Nephron (organoid): Measurements from ENCODE around the gene EID2.

Experiments used
- H3K27ac Mint-ChIP-seq, 3 experiments: 2 replicates each; pipeline ENCODE4 v1.8.0; 2020; ENCODE audit warnings: mixed read lengths in 3 of 3, mild to moderate bottlenecking in 2 of 3, moderate library complexity in 1 of 3
- H3K27me3 Mint-ChIP-seq: 2 replicates; pipeline ENCODE4 v1.8.0; 2021; ENCODE audit warnings: low read depth, mild to moderate bottlenecking, moderate library complexity, mixed read lengths
- H3K36me3 Mint-ChIP-seq: 2 replicates; pipeline ENCODE4 v1.8.0; 2020; ENCODE audit warnings: low read depth, mixed read lengths
- H3K4me1 Mint-ChIP-seq: 2 replicates; pipeline ENCODE4 v1.8.0; 2020; ENCODE audit warnings: mixed read lengths
- H3K4me3 Mint-ChIP-seq, 3 experiments: 2 replicates each; pipeline ENCODE4 v1.8.0; 2020; ENCODE audit warnings: mild to moderate bottlenecking in 3 of 3, mixed read lengths in 3 of 3, moderate library complexity in 2 of 3
- H3K9me3 Mint-ChIP-seq: 2 replicates; pipeline ENCODE4 v1.8.0; 2020; ENCODE audit warnings: mixed read lengths
- TF ChIP-seq, protein P1 (sequence below), 3 experiments: fragments of 200-600 bp; sonication (generic); IDR thresholded peaks; one replicate each; pipeline ENCODE4 v1.5.0; 2021; ENCODE audit warnings: antibody characterized with exemption in 3 of 3; ENCODE audit not compliant: unreplicated experiment in 3 of 3

Gene EID2

DNA sequence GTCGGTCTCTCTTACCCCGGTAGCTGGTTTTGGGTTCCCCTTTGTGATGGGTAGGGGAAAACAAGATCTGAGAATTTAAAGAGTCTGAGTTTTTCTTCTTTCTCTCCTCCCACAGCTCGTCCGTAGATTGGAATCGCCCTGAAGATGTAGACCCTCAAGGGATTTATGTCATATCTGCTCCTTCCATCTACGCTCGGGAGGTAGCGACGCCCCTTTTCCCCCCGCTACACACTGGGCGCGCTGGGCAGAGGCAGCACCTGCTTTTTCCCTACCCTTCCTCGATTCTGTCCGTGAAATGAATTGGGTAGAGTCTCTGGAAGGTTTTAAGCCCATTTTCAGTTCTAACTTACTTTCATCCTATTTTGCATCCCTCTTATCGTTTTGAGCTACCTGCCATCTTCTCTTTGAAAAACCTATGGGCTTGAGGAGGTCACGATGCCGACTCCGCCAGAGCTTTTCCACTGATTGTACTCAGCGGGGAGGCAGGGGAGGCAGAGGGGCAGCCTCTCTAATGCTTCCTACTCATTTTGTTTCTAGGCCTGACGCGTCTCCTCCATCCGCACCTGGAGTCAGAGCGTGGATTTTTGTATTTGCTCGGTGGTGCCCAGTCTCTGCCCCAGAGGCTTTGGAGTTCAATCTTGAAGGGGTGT is 32.1 kb downstream of the EID2 start:
- Mint-ChIP-seq H3K27ac (peak overlapping the region in 1 of 3 experiments; percentile 24), H3K27me3 (peaks cover 70% of the 10 kb centered on the region), H3K4me1 (peaks cover 6% of the 10 kb centered on the region)

DNA sequence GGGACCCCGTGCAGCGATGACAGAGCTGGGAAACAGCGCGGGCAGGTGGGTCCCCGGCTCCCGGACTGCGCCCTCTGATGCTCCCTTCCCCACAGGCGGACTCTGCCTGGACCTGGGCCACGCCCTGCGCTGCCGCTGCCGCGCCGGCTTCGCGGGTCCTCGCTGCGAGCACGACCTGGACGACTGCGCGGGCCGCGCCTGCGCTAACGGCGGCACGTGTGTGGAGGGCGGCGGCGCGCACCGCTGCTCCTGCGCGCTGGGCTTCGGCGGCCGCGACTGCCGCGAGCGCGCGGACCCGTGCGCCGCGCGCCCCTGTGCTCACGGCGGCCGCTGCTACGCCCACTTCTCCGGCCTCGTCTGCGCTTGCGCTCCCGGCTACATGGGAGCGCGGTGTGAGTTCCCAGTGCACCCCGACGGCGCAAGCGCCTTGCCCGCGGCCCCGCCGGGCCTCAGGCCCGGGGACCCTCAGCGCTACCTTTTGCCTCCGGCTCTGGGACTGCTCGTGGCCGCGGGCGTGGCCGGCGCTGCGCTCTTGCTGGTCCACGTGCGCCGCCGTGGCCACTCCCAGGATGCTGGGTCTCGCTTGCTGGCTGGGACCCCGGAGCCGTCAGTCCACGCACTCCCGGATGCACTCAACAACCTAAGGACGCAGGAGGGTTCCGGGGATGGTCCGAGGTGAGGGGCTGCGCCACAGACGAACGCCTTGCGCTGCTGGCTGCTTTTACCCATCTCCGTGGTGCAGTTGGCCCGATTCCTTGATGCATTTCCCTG is 32.8 kb downstream of the EID2 start:
- Mint-ChIP-seq H3K27me3 (peaks cover 63% of the 10 kb centered on the region), H3K27ac (no peak overlapping the region), H3K9me3 (no peaks in the 10 kb centered on the region), H3K36me3 (no peaks in the 10 kb centered on the region), H3K4me3 (peak overlapping the region; percentile 74 to 83 (median 82)), H3K4me1 (peaks cover 6% of the 10 kb centered on the region)
- TF ChIP-seq, protein P1, sequence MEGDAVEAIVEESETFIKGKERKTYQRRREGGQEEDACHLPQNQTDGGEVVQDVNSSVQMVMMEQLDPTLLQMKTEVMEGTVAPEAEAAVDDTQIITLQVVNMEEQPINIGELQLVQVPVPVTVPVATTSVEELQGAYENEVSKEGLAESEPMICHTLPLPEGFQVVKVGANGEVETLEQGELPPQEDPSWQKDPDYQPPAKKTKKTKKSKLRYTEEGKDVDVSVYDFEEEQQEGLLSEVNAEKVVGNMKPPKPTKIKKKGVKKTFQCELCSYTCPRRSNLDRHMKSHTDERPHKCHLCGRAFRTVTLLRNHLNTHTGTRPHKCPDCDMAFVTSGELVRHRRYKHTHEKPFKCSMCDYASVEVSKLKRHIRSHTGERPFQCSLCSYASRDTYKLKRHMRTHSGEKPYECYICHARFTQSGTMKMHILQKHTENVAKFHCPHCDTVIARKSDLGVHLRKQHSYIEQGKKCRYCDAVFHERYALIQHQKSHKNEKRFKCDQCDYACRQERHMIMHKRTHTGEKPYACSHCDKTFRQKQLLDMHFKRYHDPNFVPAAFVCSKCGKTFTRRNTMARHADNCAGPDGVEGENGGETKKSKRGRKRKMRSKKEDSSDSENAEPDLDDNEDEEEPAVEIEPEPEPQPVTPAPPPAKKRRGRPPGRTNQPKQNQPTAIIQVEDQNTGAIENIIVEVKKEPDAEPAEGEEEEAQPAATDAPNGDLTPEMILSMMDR (IDR thresholded peaks at IDR 0.05; ENCODE audit: unreplicated experiment in 3 of 3) = no peak

More for the DNA sequence above, 32.1 kb downstream of the EID2 start:
- Mint-ChIP-seq H3K9me3 (no peaks in the 10 kb centered on the region), H3K36me3 (no peaks in the 10 kb centered on the region), H3K4me3 (peak overlapping the region; percentile 73 to 83 (median 82))
- TF ChIP-seq, protein P1 (IDR thresholded peaks at IDR 0.05; ENCODE audit: unreplicated experiment in 3 of 3) = no peak

DNA sequence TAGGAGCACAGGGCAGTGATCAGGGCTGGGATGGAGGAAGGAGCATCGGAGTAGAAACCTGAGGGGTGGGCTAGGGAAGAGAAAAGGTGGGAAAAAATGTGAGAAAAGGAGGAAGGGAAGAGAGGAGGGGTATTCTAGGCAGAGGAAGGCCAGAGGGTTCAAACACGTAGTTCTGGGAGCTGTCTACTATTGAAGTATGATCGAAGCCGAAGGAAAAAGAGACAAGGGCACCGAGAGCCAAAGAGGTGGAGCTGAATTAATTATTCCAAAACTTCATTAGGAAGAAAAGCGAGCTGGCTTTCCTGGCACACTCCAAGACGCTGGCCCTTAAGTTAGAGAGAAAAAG is 33.4 kb downstream of the EID2 start:
- peaks cover 65% of the 10 kb centered on the region for H3K27me3 Mint-ChIP-seq
- TF ChIP-seq, protein P1 (IDR thresholded peaks at IDR 0.05; ENCODE audit: unreplicated experiment in 3 of 3) = no peak
- no peaks in the 10 kb centered on the region for H3K9me3 Mint-ChIP-seq
- no peaks in the 10 kb centered on the region for H3K36me3 Mint-ChIP-seq
- H3K4me3 Mint-ChIP-seq = peak overlapping the region; percentile 57 to 74 (median 64)
- H3K4me1 Mint-ChIP-seq = peaks cover 6% of the 10 kb centered on the region
- no peak overlapping the region for H3K27ac Mint-ChIP-seq

- H3K9me3 Mint-ChIP-seq = no peaks in the 10 kb centered on the region
- H3K27ac Mint-ChIP-seq = no peak overlapping the region
- H3K4me3 Mint-ChIP-seq = peak overlapping the region in 1 of 3 experiments; percentile 20
- TF ChIP-seq, protein P1 (IDR thresholded peaks at IDR 0.05; ENCODE audit: unreplicated experiment in 3 of 3) = peak; percentile 80 to 87 (median 86)
- no peaks in the 10 kb centered on the region for H3K36me3 Mint-ChIP-seq
- peaks cover 17% of the 10 kb centered on the region for H3K4me1 Mint-ChIP-seq
- peaks cover 85% of the 10 kb centered on the region for H3K27me3 Mint-ChIP-seq
Measured at GRCh38 chr19:39502640-39503417, 37.1 kb downstream of the EID2 start.

DNA sequence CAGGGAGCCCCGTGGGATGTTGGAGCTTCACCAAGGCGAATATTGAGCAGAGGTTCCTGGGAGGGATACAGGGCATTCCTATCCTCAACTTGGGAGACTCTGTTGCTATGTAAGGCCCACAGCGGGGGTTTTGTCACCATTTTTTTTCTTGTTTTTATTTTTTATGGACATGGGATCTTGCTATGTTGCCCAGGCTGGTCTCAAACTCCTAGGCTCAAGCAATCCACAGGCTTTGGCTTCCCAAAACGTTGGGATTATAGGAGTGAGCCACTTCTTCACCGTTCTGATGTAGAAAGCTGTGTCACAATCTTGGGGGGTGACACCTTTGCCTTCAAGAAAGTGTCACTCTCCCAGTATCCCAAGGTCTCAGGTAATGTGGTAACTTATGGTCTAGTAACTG is 38.6 kb downstream of the EID2 start:
- no peaks in the 10 kb centered on the region for H3K36me3 Mint-ChIP-seq
- H3K9me3 Mint-ChIP-seq = no peaks in the 10 kb centered on the region
- peaks cover 14% of the 10 kb centered on the region for H3K4me1 Mint-ChIP-seq
- no peak overlapping the region for H3K27ac Mint-ChIP-seq
- TF ChIP-seq, protein P1 (IDR thresholded peaks at IDR 0.05; ENCODE audit: unreplicated experiment in 3 of 3) = no peak
- peaks cover 87% of the 10 kb centered on the region for H3K27me3 Mint-ChIP-seq
- no peak overlapping the region for H3K4me3 Mint-ChIP-seq
